GM21717 (cell line): ENCODE data around the gene IFI27.

Experiments used
- ATAC-seq: cut with Tn5 transposase; IDR thresholded peaks from one replicate; pipeline ENCODE4 v1.9.1; 2021; ENCODE audit warnings: mild to moderate bottlenecking, moderate library complexity; ENCODE audit not compliant: unreplicated experiment

The IFI27 gene

DNA sequence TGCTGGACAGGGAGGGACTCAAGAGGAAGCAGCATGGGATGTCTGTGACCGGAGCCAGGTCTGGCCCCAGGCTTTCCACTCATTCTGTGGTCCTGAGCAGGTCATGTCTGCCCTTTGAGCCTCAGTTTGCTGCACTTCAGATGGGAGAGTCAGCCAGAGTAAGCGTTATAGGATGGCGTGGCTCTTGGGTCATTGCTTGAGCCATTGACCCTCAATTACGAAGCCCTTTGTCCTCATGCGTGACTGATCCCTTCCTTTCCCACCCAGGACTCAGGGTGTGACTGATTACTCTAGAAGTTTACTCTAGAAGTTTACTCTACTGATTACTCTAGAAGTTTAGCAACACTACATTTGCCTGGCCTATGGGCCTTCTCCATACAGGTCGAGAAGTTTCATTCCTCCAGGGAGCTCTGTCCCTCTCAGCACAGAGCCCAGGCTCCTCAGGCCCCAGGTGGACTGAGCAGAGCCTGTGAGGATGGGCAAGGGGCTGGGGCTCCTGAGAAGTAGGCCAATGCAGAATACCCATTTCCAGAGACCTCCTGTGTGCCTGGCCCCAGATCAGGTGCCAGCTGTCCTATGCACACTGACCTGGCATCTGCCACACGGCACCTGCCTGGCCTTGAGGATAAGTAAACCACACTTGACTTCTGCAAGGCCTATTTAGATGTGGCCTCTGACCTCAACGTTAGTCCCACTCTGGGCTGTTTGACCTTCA is 7.6 kb upstream of the IFI27 start:
- ATAC-seq, result no peak

DNA sequence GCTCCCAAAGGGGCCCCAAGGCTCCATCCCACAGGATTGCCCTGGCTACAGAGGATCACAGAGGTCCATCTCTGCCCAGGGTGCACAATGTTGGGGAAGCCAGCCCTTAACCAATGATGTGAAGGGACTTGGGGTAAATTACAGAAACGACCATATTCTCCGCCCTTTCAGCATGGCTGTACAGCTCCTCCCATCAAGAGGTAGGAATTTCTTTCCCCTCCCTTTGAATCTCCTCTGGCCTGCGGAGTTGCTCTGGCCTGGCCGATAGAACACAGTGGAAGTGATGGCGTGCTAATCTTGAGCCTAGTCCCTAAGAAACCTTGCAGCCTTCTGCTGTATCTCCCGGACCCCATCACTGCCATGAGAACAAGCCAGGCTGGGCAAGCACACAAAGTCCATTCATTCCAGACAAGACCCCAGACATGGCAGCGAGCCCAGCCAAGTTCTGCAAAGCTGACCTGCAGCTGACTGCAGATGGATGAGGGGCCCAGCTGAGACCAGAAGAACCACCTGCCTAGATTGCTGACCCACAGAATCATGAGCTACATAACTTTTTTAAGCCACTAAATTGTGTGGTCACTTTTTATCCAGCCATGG is 6.9 kb upstream of the IFI27 start:
- ATAC-seq, result no peak

DNA sequence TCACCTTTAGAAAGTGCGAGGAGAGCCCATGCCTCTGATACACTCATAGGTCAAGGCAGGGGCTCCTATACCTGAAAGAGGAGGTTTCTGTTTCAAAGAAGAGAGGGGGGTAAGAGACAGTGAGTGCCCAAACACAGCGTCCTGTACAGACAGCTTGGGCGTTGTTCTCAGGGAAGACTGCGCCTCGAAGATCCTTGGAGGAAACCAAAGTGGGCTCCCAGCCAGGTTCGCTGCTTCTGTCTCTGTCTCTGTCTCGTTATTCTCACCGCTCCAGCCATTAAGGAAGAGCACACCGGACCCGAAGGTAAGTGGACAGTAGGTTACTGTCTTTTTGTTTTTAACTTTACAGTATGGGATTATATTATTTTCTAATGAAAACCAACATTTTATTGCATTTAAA is 5.8 kb upstream of the IFI27 start:
- ATAC-seq, result no peak

DNA sequence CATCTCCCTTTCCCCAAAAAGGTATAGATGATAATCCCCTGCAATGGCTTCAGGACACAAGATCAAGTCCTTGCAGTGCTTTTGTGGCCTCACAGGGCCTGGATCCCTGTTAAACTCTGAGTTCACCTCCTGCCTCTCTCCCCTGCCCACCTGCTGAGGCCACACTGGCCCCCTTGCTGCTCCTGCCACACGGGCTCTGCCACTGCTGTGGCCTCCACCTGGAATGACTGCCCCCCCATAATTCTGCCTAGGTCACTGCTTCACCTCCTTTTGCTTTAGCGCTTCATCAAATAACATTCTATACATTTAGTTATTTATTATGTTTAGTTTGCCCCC is 653 bp upstream of the IFI27 start:
- no peak for ATAC-seq

DNA sequence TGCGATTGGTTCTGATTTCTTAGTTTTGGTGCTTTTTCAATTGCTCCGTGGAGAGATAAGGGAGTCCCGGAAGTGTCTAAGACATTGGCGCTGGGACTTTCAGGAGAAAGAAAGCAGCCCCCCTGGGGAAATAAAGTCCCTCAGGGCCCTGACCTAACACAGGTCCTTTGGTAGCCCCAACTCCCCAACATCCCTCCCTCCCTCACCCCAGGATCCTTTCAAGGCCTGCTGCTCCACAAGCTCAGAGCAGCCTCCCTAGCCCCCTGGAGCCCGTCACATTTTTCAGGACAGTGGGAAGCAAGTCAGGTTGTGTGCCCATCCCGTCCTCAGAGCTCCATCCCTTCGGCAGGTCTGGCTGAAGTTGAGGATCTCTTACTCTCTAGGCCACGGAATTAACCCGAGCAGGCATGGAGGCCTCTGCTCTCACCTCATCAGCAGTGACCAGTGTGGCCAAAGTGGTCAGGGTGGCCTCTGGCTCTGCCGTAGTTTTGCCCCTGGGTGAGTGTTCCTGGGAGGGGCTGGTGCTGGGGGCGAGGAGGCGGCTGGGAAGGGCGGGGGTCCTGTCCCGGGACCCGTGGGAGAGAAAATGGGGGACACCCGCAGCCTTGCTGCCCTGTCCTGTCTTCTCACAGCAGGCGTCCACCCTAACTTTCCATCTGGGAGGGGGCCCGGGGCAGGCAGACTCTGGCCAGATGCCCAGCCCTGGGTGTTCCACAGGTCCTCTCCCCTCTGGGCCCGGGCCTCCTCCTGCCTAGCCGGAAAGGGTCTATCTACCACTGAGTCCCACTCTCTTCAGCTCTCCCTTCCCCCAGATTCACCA is 950 bp downstream of the IFI27 start:
- no peak for ATAC-seq

DNA sequence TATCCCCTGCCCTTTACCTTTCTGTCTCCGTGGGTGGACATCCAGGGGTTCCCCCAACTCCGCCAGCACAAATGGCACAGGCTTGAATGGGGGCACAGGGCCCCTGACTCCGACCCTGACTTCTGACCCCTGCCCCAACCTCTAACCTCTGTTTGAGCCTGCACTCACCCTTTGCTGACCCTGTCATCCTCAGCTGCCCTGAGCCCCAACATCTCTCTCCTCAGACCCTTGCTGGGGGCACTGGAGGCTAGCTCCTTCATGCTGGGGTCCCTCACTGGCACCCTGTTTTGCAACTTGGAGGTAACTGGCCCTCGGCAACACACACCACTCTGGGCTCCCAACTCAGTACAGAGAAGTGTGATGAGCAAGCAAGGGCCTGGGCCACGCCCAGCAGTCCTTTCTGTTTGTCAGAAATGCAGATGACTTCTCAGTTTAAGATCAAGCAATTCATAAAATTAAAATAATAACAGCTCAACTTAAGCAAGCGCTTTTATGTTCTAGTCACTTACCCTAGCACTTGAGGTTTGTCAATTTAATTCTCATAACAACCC is 2.1 kb downstream of the IFI27 start:
- ATAC-seq, result no peak

DNA sequence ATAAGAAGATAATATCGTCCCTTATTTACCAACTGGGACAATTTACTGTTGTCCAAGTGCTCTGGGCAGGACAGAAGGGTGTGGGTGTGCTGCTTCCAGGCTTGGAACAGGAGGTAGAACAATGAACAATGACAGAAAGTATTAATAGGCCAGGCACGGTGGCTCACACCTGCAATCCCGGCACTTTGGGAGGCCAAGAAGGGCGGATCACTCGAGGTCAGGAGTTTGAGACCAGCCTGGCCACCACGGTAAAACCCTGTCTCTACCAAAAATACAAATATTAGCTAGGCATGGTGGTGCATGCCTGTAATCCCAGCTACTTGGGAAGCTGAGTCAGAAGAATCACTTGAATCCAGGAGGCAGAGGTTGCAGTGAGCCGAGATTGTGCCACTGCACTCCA is 2.5 kb downstream of the IFI27 start:
- ATAC-seq, result no peak

DNA sequence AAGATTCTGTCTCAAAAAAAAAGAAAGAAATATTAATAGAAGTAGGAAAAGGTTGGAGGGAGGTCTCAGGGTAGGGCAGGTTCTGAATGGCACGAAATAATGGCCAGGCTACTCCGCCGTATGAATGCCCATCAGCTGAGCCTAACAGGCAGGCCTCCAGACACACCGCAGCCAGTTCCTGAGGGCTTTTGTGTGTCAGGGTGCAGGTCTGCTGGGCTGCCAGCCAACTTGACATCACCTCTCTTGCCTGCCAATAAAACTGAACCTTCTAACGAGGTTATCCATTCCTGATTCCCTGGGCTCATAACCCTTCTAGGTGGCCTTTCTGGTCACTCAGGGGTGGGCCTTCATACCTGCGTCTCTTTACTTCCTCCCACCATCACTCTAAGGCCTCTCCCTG is 3.0 kb downstream of the IFI27 start:
- no peak for ATAC-seq

DNA sequence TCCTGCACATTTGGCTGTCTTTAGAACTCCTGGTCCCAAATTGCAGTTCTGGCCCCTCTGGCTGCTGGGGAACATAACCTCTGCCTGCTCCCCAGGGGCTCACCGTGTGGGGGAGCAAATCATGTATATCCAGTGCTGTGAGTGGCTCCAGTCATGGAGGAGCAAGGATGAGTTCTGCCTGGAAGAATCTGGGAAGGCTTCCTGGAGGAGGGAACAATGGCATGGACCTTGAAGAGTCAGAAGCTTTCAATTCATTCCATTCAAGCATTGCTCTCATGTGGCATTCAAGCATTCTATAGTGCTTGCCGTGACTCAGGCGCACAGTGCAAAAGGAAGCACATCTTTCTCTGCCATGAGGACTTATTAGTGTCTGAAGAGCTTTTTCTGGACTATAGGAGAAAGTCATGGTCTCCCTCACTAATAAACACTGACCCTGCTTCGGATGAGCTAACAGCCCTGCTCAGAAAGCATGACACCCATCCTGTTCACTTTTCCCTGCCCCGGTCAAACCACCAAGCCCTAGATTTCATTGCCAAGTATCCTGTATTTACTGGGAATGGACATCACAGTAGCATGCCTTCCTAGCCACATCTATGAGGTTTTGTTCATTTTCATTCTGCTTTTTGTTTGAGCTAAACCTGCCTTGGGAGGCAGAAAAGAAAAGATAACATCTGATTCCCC is 3.5 kb downstream of the IFI27 start:
- ATAC-seq, result no peak

DNA sequence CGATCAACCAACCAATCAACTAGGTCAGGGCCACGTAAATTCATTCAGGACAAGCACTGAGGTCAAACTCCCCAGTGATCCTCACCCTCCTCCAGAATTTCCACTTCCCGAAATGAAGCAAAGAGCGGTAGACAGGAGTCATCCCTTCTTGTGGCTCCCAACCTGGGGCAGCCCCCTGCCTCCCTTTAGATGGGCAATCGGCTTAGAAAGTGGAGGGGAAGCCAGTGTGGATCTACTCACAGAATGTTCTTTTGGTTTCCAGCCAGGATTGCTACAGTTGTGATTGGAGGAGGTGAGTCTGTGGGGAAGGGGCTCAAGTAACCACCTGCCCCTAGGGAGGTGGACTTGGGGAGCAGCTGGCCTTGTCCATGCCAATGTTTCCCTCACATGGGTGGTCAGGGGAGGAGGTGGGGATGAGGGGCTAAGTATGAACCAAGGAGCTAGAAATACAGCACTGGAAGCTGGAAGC is 4.1 kb downstream of the IFI27 start:
- ATAC-seq, result no peak

DNA sequence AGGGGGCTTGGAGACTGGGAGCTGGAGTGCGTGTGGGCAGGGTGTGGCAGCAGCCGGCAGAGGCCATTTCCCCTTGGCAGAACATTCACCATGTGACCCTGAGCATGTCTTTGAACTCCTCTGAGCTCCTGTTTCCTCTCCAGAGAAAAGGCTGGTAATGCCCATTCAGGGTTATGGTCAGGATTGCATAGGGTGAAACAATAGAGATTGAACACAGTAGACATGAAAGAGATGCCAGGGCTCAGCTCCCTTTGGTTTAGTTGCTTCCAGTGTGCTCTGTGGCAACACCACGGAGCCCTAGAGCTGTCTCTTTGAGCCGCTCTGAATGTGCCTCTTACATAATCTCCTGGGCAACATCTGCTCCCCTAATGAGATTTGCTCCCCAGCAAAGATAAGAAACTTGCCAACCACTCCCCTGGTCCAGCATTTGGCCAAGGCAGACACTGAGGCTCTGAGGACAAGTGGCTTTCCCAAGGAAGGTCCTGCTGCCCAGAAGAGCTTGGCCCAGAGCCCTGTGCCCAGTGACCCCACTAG is 4.6 kb downstream of the IFI27 start:
- ATAC-seq, result no peak

DNA sequence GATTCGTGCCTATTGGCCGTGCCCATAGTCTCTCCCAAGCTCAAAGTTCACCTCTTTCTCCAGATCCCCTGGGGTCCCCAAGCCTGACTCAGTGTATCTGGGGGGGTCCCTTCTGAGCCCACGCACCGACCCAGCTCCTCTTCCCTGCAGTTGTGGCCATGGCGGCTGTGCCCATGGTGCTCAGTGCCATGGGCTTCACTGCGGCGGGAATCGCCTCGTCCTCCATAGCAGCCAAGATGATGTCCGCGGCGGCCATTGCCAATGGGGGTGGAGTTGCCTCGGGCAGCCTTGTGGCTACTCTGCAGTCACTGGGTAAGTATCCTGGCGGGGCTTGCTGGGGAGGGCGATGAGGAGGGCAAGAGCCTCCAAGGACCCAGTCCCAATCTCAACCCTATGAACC is 5.1 kb downstream of the IFI27 start:
- no peak for ATAC-seq

DNA sequence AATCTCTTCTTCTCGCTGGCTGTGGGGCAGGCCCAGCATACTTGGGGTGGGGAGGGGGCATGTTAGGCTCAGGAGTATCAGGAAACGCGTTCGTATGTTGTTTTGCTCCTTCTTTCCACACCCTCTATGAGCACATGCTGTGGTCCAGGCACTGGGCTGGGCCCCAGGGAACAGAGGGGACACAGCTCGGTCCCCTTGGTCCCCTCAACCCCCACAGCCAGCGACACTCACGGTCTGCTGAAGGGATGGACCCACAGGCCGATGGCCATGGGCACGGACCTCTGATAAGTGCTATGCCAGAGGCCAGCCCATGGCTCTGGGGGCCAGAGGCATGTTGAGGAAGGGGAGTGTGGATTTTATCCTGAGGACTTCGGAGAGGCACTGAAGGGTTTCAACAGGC is 6.2 kb downstream of the IFI27 start:
- no peak for ATAC-seq

DNA sequence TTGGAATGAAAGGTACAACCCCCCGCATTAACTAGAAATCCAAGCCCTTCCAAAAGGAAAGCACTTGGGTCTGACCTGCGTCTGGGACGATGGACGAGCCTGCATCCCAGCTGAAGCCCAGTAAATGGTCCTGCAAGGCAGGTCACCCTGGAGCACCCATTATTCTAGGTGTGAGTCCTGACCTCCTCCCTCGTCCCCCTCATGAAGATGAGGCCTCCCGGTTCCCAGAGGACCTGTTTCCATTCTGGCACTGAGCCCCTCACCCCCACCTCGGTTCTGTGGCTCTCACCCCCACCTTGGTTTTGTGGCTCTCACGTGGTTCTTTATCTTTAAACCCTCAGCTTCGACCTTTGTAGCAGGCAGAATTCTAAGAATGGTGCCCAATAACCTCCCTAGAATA is 7.3 kb downstream of the IFI27 start:
- ATAC-seq, result no peak

DNA sequence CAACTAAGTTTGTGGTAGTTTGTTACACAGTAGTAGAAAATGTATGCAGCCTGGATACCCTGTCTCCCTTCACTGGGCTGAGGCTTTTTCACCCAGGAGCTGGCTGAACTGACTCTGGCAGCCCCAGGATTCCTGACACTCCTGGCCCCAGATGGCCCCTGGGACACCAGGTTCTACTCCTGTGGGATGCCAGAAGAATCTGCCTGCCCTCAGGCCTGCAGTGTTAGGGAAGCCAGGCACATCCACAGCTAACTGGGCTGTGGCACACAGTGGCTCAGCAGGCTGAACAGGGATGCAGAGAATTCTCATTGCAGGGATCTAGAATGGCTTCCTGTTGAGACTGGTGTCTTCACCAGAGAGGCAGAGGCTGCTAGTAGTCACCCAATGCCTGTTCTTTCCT is 8.5 kb downstream of the IFI27 start:
- no peak for ATAC-seq

DNA sequence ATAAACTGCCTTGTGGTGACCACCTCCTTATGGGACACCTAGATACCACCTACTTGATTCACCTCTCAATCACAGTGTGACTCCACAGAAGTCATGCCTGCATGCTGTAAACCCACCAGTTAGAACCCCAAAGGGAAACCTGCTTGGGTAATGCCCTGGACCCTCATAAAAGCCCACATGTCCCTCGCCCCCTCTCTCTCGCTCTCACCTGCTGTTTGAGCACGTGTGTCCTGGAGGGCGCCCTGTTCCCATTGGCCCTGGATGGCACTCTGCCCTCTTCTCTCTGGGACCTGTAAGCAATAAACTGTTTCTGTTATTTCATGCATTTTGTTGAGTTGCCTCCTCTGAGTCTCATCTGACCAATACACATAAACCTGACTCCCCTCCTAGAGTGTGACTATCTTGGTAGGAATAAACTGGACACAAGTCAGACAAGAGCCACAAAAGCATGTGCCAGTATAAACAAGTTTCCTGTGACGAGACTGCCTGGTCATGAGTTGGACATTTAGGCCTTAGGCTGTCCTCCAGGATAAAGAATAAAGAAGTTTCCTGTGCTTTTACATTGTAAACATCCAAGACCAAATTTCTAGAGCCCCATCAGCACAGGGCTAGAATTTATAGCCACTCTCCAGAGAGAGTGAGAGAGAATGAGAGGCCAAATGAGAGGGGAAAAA is 10.3 kb downstream of the IFI27 start:
- ATAC-seq, result no peak

DNA sequence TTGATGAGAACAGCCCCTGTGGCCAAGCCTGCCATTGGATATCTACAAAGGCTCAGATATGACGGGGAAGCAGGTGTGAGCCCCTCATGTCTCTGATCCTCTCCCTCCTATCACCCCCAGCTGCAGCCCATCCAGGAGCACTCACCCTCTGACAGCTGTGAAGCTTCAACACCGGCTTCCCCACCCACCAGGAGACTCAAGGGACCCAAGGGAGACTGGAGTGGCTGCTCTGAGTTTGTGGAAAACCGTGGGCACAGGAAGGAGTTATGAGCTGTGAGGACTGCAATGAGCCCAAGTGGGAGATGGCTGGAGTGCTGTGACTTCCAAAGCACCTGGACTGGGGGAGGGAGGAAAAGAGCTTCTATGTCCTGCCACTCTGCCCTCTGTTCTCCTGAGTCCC is 10.9 kb downstream of the IFI27 start:
- no peak for ATAC-seq

DNA sequence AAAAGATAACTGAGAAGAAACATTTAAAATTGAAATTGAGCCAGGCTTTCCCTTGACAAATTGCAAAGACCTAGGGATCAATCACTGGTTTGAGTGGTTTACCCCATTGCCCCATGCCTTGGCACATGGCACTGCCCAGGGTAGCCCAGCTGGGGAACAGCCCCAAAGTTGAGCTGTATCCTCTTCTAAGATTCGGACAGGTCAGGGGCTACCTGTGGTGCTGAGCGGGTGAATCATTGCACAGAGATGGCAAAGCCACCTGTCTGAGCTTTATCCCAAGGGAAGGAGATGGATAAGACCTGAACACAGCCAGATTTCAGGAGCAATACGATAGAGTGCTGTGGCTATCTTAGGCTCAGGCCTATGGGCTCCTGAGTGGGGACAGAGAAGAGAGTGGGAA is 11.9 kb downstream of the IFI27 start:
- no peak for ATAC-seq

DNA sequence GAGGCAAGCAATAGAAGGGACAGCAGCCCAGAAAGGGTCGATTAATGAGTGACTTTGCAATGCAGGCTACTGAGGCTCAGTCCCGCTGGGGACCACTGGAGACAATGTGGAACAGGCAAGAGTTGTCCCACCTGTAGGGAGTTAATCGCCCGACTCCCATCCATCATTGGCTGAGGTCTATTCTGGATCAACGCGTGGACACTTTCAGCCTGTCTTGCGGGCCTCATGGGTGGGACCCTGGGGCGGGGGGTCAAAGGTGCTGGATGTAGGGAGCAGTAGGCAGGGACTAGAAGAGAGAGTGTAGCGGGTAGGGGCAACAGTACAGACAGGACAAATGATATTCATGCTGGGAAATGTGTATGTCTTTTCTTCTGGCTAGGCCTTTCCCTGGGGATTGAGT is 12.8 kb downstream of the IFI27 start:
- ATAC-seq, result no peak

DNA sequence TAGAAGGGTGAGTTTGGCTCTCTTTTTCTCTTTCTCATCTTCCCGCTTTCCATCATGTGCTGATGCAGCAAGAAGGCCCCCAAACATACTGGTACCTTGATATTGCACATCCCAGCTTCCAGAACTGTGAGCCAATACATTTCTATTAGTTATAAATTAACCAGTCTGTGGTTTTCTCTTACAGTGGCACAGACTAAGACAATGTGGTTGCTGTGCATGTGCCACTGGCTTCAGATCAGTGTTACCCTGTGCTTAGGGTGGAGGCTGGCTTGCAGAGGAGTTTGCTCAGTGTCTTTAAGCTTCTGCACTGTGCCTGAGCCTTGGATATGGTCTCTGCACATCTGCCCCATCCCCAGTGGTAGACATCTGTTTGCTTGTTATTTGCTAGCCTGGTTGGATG is 13.3 kb downstream of the IFI27 start:
- ATAC-seq, result no peak
